AG04449 (cell line): ENCODE data around the gene HIPK1.
"Not testable (repeated sequence)": the region's sequence is repeated elsewhere in the genome, so short reads cannot be mapped to it uniquely, and the experiment has no call there.

Experiments
- CTCF ChIA-PET: fragments of 350-600 bp; formaldehyde crosslinking; extraction: SDS; loops from one replicate; lab custom pipeline; 2021; ENCODE audit warnings: antibody characterized with exemption; lab: Yijun Ruan, JAX
- POLR2A ChIA-PET: fragments of 400-600, 350-600 bp; formaldehyde crosslinking; extraction: SDS; loops from one replicate; lab custom pipeline; 2020; ENCODE audit warnings: antibody characterized with exemption, inconsistent platforms; lab: Yijun Ruan, JAX
- DNase-seq: peaks from one replicate; pipeline ENCODE4 v3.0.0-alpha.2; 2010; ENCODE audit warnings: low read depth, low spot score
- H3K4me3 ChIP-seq: 2 replicates; pipeline ENCODE4 v1.5.1; 2011; ENCODE audit warnings: low read depth, mild to moderate bottlenecking, control low read depth, low read length
- TF ChIP-seq, protein P1 (sequence below): IDR thresholded peaks from one replicate; pipeline ENCODE4 v1.5.1; 2011; ENCODE audit warnings: mild to moderate bottlenecking, moderate library complexity, low read length, control low read depth, inconsistent platforms; ENCODE audit not compliant: insufficient read depth; ENCODE audit errors: missing control alignments

Gene HIPK1

DNA sequence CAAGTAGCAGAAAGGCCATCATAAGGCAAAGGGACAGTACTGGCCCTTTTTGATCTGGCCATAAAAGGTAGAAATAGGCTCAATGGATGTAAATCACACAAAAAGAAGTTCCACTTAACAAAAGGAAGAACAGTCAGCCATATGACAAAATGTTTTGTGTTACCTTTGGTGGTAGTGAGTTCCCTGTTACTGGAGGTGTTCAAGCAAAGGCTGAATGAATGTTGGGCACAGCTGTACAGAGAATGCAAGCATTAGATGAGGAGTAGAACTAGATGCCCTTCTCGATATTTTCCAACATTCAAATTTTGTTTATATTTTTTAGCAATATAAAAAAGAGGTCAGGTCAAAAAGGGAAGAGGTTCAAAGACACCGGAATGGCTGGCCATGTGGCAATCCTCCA lies 70.1 kb downstream of the HIPK1 start:
- CTCF ChIA-PET: interaction anchor here (1.3 kb wide), 1 partner anchor 9 kb away, joined by 3 read pairs; no protein-coding TSS in a partner anchor
- POLR2A ChIA-PET: no interaction called here
- H3K4me3 ChIP-seq: no peak overlapping the region
- TF ChIP-seq, protein P1, sequence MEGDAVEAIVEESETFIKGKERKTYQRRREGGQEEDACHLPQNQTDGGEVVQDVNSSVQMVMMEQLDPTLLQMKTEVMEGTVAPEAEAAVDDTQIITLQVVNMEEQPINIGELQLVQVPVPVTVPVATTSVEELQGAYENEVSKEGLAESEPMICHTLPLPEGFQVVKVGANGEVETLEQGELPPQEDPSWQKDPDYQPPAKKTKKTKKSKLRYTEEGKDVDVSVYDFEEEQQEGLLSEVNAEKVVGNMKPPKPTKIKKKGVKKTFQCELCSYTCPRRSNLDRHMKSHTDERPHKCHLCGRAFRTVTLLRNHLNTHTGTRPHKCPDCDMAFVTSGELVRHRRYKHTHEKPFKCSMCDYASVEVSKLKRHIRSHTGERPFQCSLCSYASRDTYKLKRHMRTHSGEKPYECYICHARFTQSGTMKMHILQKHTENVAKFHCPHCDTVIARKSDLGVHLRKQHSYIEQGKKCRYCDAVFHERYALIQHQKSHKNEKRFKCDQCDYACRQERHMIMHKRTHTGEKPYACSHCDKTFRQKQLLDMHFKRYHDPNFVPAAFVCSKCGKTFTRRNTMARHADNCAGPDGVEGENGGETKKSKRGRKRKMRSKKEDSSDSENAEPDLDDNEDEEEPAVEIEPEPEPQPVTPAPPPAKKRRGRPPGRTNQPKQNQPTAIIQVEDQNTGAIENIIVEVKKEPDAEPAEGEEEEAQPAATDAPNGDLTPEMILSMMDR: no peak
- no peak for DNase-seq

GRCh38 chr1:113999799-114000198 lies 70.7 kb downstream of the HIPK1 start:
- ChIA-PET POLR2A (no interaction called here), CTCF (interaction anchor here (1.3 kb wide), 1 partner anchor 9 kb away, joined by 3 read pairs; no protein-coding TSS in a partner anchor)
- TF ChIP-seq, protein P1: no peak
- no peak overlapping the region for H3K4me3 ChIP-seq
- no peak for DNase-seq

GRCh38 chr1:114000406-114000805 lies 71.3 kb downstream of the HIPK1 start:
- POLR2A ChIA-PET: no interaction called here
- TF ChIP-seq, protein P1: no peak
- CTCF ChIA-PET: interaction anchor here (1.3 kb wide), 1 partner anchor 10 kb away, joined by 3 read pairs; no protein-coding TSS in a partner anchor
- H3K4me3 ChIP-seq: no peak overlapping the region
- no peak for DNase-seq

DNA sequence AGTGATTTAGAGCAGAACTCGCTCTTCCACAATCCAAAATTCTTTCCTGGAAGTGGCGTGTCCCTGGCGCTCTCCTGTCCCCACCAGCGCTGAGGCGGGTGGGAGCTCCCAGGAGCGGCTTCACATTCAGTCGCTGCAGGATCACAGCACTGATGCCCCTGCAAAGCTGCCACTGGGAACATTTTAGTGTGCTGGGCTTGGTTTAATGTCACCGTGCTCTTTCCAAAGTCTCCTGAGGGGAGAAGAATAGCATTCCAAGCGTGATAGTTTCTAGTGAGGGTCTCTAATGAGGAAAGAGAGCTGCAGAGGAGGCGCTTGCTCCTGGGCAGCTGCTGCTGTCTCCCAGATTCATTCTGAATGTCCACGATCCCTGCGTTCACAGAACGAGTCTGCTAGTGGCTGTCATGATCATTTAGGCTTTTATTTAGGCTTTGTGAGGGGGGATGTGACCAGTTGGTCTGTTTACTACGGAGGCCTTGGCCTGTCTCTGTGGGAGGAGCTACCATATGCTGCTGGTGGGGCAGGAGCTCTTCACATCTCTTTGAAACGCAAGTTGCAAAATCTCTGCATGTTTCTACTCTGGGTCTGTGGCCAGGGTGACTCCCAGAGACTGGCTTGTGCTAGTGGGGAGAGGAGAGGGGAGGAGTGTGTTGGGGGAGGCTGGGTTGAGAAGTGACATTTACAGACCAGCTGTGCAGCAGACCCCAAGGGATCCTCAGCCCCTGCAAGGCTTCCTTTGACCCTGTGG lies 73.5 kb downstream of the HIPK1 start:
- TF ChIP-seq, protein P1: no peak
- POLR2A ChIA-PET: no interaction called here
- CTCF ChIA-PET: interaction anchor here (1.1 kb wide), 1 partner anchor 280 kb away, joined by 3 read pairs; no protein-coding TSS in a partner anchor
- DNase-seq: no peak
- H3K4me3 ChIP-seq: no peak overlapping the region

GRCh38 chr1:114003431-114003830 lies 74.3 kb downstream of the HIPK1 start:
- no peak overlapping the region for H3K4me3 ChIP-seq
- CTCF ChIA-PET: interaction anchor here (0.6 to 1.0 kb wide), 2 partner anchors 28 to 30 kb away, joined by 3 to 4 read pairs; no protein-coding TSS in a partner anchor
- POLR2A ChIA-PET: no interaction called here
- no peak for DNase-seq
- TF ChIP-seq, protein P1: no peak

DNA sequence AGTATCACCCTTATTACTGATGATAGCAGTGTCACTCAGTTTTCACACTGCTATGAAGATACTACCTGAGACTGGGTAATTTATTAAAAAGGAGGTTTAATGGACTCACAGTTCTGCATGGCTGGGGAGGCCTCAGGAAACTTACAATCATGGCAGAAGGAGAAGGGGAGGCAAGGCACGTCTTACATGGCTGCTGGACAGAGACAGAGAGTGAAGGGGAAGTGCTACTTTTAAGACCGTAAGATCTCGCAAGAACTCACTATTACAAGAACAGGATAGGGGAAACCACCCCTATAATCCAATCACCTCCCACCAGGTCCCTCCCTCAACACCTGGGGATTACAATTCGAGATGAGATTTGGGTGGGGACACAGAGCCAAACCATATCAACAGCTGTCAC lies 77.7 kb downstream of the HIPK1 start:
- DNase-seq, POLR2A ChIA-PET, H3K4me3 ChIP-seq: not testable (repeated sequence)
- CTCF ChIA-PET: interaction anchor here (1.7 kb wide), 1 partner anchor 28 kb away, joined by 4 read pairs; the partner anchor contains the start of gene OLFML3
